PC-3 (cell line): Measurements from ENCODE around the gene WDR7. TPM values are rescaled to one million over a fixed set of nuclear protein-coding genes. Genes with fewer than 3 reads are reported as not detected.

Experiments used
- ATAC-seq: fragments of 200-7000 bp; cut with Tn5 transposase; 2 replicates; pipeline ENCODE4 v1.9.1; 2020; ENCODE audit warnings: mild to moderate bottlenecking, moderate library complexity
- BruUV-seq: library from RNA; stranded (reverse); fragments of 400-500 nt; replicated peaks from 2 replicates; lab custom pipeline; 2021; lab: Mats Ljungman, UMichigan
- CTCF ChIA-PET: fragments of 300-600 bp; sonication (Branson Sonifier 250); formaldehyde crosslinking; loops from one replicate; lab custom pipeline; 2022; ENCODE audit warnings: antibody characterized with exemption; lab: Charles Lee
- POLR2A ChIA-PET: fragments of 300-600 bp; sonication (Branson Sonifier 250); formaldehyde crosslinking; loops from one replicate; lab custom pipeline; 2022; ENCODE audit warnings: antibody characterized with exemption; ENCODE audit not compliant: unreplicated experiment; lab: Charles Lee
- DNase-seq: peaks from one replicate; pipeline ENCODE4 v3.0.0-alpha.2; 2015
- H2AFZ ChIP-seq: fragments of 300-600 bp; sonication (generic); 2 replicates; pipeline ENCODE4 v1.6.0; 2016; ENCODE audit warnings: antibody characterized with exemption, low read length
- H3F3A ChIP-seq: fragments of 300-600 bp; sonication (generic); one replicate; pipeline ENCODE4 v1.6.0; 2017; ENCODE audit warnings: antibody characterized with exemption, low read length, control low read depth, mild to moderate bottlenecking; ENCODE audit not compliant: unreplicated experiment
- H3K27ac ChIP-seq: fragments of 300-600 bp; sonication (generic); 2 replicates; pipeline ENCODE4 v1.5.1; 2016; ENCODE audit warnings: mild to moderate bottlenecking, low read length
- H3K27me3 ChIP-seq: fragments of 300-600 bp; sonication (generic); 2 replicates; pipeline ENCODE4 v1.6.1; 2016; ENCODE audit warnings: low read length, mixed read lengths
- H3K36me3 ChIP-seq: fragments of 300-600 bp; sonication (generic); 2 replicates; pipeline ENCODE4 v1.6.1; 2016; ENCODE audit warnings: low read depth, mixed run types, low read length, mixed read lengths
- H3K4me1 ChIP-seq: fragments of 300-600 bp; sonication (generic); 2 replicates; pipeline ENCODE4 v1.5.1; 2016; ENCODE audit warnings: low read length; ENCODE audit not compliant: insufficient read depth
- H3K4me2 ChIP-seq: fragments of 300-600 bp; sonication (generic); 2 replicates; pipeline ENCODE4 v1.6.0; 2016; ENCODE audit warnings: low read length
- H3K4me3 ChIP-seq: fragments of 300-600 bp; sonication (generic); 2 replicates; pipeline ENCODE4 v1.5.1; 2016; ENCODE audit warnings: mild to moderate bottlenecking, low read length, mixed read lengths
- H3K79me2 ChIP-seq: fragments of 300-600 bp; sonication (generic); 2 replicates; pipeline ENCODE4 v1.6.1; 2017; ENCODE audit warnings: low read length, mixed read lengths
- H3K9ac ChIP-seq: fragments of 300-600 bp; sonication (generic); 2 replicates; pipeline ENCODE4 v1.6.0; 2016; ENCODE audit warnings: mild to moderate bottlenecking, low read length
- H3K9me2 ChIP-seq: fragments of 300-600 bp; sonication (generic); replicated peaks from 2 replicates; pipeline ENCODE4 v1.6.1; 2016; ENCODE audit warnings: mixed run types, low read length, mixed read lengths
- H3K9me3 ChIP-seq: fragments of 300-600 bp; sonication (generic); 2 replicates; pipeline ENCODE4 v1.6.1; 2016; ENCODE audit warnings: low read length, mixed read lengths
- H4K20me1 ChIP-seq: fragments of 300-600 bp; sonication (generic); 2 replicates; pipeline ENCODE4 v1.6.1; 2016; ENCODE audit warnings: low read length, mixed read lengths
- EZH2 ChIP-seq: fragments of 300-600 bp; sonication (generic); IDR thresholded peaks from one replicate; pipeline ENCODE4 v1.6.1; 2017; ENCODE audit warnings: antibody characterized with exemption, mild to moderate bottlenecking, low read length; ENCODE audit not compliant: unreplicated experiment
- EZH2phosphoT487 ChIP-seq: fragments of 300-600 bp; sonication (generic); IDR thresholded peaks from 2 replicates; pipeline ENCODE4 v1.6.1; 2018; ENCODE audit warnings: mild to moderate bottlenecking, antibody characterized with exemption, low read length, borderline replicate concordance
- intact Hi-C: fragments of 100-400 bp; cut with micrococcal nuclease; formaldehyde crosslinking; loops from 2 replicates; pipeline ENCODE4 v1.9.0; 2023
- total RNA-seq: library from RNA; depleted of rRNA; stranded (reverse); fragments of >200 nt; gene quantifications from 2 replicates; pipeline ENCODE4 v1.2.3, GENCODE V29; 2014
- TF ChIP-seq, protein P1 (sequence below): fragments of 300-600 bp; sonication (generic); conservative IDR thresholded peaks from 2 replicates; pipeline ENCODE4 v1.5.1; 2017; ENCODE audit warnings: antibody characterized with exemption, low read depth, mild to moderate bottlenecking, low read length

WDR7 gene
- total RNA-seq, 1 experiment from 2014 or later: 16.0 TPM

DNA sequence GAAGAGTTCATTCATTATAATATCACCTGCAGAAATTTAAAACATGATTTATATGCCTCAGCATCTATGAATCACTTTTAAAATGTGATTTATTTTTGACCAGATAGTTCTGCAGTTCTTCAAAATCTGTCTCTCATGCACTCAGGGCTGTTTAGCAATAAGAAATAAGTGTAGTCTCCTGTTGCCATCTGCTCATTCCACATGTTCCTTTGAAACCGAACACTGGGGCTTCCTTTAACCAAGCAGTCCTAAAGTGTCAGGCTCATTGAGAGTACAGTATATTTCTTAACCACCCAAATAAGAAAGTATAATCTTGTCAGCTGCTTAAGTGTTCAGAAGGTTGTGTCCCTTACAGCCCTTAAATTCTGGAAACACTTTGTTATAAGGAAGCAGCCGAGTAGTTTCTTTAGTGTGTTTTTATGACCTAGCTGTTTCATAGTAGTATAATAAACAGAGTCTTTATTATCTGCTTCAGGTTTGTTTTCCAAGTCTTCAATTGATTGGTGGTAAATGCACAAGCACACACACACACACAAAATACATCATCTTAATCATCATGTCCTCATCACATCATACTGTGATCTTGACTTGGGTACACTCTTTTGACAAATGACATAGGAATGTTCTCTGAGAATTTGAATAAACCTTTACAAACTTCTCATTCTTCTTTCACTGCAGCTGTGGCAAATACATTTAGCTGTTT lies 10.4 kb downstream of the WDR7 start:
- TF ChIP-seq EZH2 (no peak), EZH2phosphoT487 (no peak)
- TF ChIP-seq, protein P1, sequence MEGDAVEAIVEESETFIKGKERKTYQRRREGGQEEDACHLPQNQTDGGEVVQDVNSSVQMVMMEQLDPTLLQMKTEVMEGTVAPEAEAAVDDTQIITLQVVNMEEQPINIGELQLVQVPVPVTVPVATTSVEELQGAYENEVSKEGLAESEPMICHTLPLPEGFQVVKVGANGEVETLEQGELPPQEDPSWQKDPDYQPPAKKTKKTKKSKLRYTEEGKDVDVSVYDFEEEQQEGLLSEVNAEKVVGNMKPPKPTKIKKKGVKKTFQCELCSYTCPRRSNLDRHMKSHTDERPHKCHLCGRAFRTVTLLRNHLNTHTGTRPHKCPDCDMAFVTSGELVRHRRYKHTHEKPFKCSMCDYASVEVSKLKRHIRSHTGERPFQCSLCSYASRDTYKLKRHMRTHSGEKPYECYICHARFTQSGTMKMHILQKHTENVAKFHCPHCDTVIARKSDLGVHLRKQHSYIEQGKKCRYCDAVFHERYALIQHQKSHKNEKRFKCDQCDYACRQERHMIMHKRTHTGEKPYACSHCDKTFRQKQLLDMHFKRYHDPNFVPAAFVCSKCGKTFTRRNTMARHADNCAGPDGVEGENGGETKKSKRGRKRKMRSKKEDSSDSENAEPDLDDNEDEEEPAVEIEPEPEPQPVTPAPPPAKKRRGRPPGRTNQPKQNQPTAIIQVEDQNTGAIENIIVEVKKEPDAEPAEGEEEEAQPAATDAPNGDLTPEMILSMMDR: no peak
- Histone ChIP-seq H3K9me2 (no peaks in the 10 kb centered on the region), H3K27me3 (no peaks in the 10 kb centered on the region), H3K4me2 (no peak overlapping the region), H2AFZ (no peak overlapping the region), H3K4me3 (no peak overlapping the region), H3K36me3 (no peaks in the 10 kb centered on the region), H3K9ac (no peak overlapping the region), H3K4me1 (no peaks in the 10 kb centered on the region), H3K79me2 (peaks cover 29% of the 10 kb centered on the region), H3F3A (no peaks in the 10 kb centered on the region), H3K27ac (no peak overlapping the region), H4K20me1 (no peaks in the 10 kb centered on the region), H3K9me3 (no peaks in the 10 kb centered on the region)
- ATAC-seq: no peak
- BruUV-seq: no TSS peak
- CTCF ChIA-PET: no interaction called here
- intact Hi-C loops: no loop called here
- DNase-seq: no peak
- POLR2A ChIA-PET: no interaction called here

DNA sequence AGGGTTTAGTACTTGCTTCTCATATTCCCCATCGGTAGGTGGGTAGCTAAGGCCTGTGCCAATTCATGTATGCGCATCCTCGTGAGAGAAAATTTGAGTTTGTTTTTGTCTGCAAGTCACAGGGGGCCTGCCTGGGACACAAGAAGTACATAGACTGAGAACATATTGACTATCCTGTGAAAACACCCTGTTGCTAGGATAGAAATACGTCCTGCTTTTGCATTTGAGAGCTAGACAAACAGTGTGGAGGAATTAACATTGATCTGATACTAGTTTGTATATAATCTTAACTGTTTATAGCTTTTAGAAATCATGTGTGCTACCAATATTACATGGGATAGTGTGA lies 10.9 kb downstream of the WDR7 start:
- Histone ChIP-seq H3K4me1 (no peaks in the 10 kb centered on the region), H3K9me2 (no peaks in the 10 kb centered on the region), H3K27ac (no peak overlapping the region), H3K9me3 (no peaks in the 10 kb centered on the region), H3K79me2 (peaks cover 24% of the 10 kb centered on the region), H3K4me2 (no peak overlapping the region), H2AFZ (no peak overlapping the region), H3K36me3 (no peaks in the 10 kb centered on the region), H3K27me3 (no peaks in the 10 kb centered on the region), H4K20me1 (no peaks in the 10 kb centered on the region), H3K4me3 (no peak overlapping the region), H3F3A (no peaks in the 10 kb centered on the region), H3K9ac (no peak overlapping the region)
- no peak for TF ChIP-seq EZH2phosphoT487
- TF ChIP-seq EZH2: no peak
- ChIA-PET CTCF (no interaction called here), POLR2A (no interaction called here)
- ATAC-seq (no peak), DNase-seq (no peak)
- intact Hi-C loops: no loop called here
- BruUV-seq: no TSS peak

DNA sequence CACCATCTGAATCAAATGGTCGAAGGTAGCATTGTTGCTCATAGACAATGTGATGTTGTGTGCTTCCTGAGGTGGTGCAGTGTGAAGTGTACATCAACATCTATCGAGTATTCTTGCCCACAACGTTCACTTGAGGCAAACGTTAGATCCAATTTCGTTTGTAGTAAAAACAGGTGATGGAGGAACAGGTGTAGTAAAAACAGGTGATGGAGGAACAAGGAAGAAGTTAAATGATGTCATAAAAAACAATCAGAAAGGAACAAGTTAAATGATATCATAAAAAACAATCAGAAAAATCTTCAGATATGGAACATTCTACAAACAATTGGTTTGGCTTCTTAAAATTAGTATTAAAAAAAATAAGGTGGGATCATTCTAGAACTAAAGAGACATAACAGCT lies 11.3 kb downstream of the WDR7 start:
- Histone ChIP-seq H3K27me3 (no peaks in the 10 kb centered on the region), H3K27ac (no peak overlapping the region), H4K20me1 (no peaks in the 10 kb centered on the region), H3F3A (no peaks in the 10 kb centered on the region), H3K36me3 (no peaks in the 10 kb centered on the region), H3K4me3 (no peak overlapping the region), H3K4me2 (no peak overlapping the region), H3K9me3 (no peaks in the 10 kb centered on the region), H3K9ac (no peak overlapping the region), H3K9me2 (no peaks in the 10 kb centered on the region), H3K4me1 (no peaks in the 10 kb centered on the region), H3K79me2 (peaks cover 28% of the 10 kb centered on the region), H2AFZ (no peak overlapping the region)
- no peak for ATAC-seq
- ChIA-PET CTCF (no interaction called here), POLR2A (no interaction called here)
- BruUV-seq: no TSS peak
- no peak for DNase-seq
- no peak for TF ChIP-seq EZH2
- no peak for TF ChIP-seq EZH2phosphoT487
- TF ChIP-seq, protein P1: no peak
- intact Hi-C loops: no loop called here
